Activated T-cell treated with anti-CD3 and anti-CD28 coated beads, Interleukin-2, amount 50 U/mL, for 48 hours (primary cell): ENCODE measurements around the gene FOSL1.
A peak's percentile ranks its signal among the peaks of the same experiment; 100 is the strongest.

Experiments
- DNase-seq, 2 experiments: peaks; one replicate each; pipeline ENCODE4 v3.0.0-alpha.2; 2020

The FOSL1 gene

GRCh38 chr11:65863889-65864705, 36.1 kb downstream of the FOSL1 start:
- no peak for DNase-seq

GRCh38 chr11:65862941-65863888, 37.0 kb downstream of the FOSL1 start:
- DNase-seq, result peak in 1 of 2 experiments; percentile 17

GRCh38 chr11:65862191-65862735, 37.9 kb downstream of the FOSL1 start:
- no peak for DNase-seq

GRCh38 chr11:65861533-65862183, 38.5 kb downstream of the FOSL1 start:
- peak in 1 of 2 experiments; percentile 16 for DNase-seq

GRCh38 chr11:65861165-65861505, 39.1 kb downstream of the FOSL1 start:
- DNase-seq, result no peak

- DNase-seq, result peak; percentile 98
These were observed 39.7 kb downstream of the FOSL1 start, which contains the start of gene MUS81 for GRCh38 chr11:65860278-65861164. MUS81 (plus strand) TSS chr11:65860433; CDS start chr11:65860754, 321 bp downstream.

- DNase-seq, result no peak
These were observed 40.3 kb downstream of the FOSL1 start for GRCh38 chr11:65859812-65860277.

GRCh38 chr11:65859095-65859811, 40.9 kb downstream of the FOSL1 start:
- DNase-seq, result peak; percentile 98

- no peak for DNase-seq
These were observed 41.5 kb downstream of the FOSL1 start for GRCh38 chr11:65858681-65859087.

- DNase-seq, result peak; percentile 97 to 98
These were observed 42.1 kb downstream of the FOSL1 start, which contains the start of gene CFL1 for GRCh38 chr11:65857853-65858680. CFL1 (minus strand) TSS chr11:65858180; CDS start chr11:65858099, 81 bp downstream.

- DNase-seq, result peak in 1 of 2 experiments; percentile 78
These were observed 42.7 kb downstream of the FOSL1 start for GRCh38 chr11:65857500-65857852.

- DNase-seq, result peak; percentile 87 to 90
These were observed 43.3 kb downstream of the FOSL1 start for GRCh38 chr11:65856689-65857499.

GRCh38 chr11:65855927-65856363, 44.2 kb downstream of the FOSL1 start:
- peak in 1 of 2 experiments; percentile 16 for DNase-seq

- peak in 1 of 2 experiments; percentile 14 for DNase-seq
These were observed 45.0 kb downstream of the FOSL1 start for GRCh38 chr11:65854852-65855837.

- DNase-seq, result peak in 1 of 2 experiments; percentile 20
These were observed 46.0 kb downstream of the FOSL1 start for GRCh38 chr11:65854161-65854592.

GRCh38 chr11:65853246-65853979, 46.8 kb downstream of the FOSL1 start:
- DNase-seq, result peak; percentile 34 to 42
